ENCODE measurements around the gene HPSE2. TPM values are rescaled to one million over a fixed set of nuclear protein-coding genes. Genes with fewer than 3 reads are reported as not detected.
A peak's percentile ranks its signal among the peaks of the same experiment; 100 is the strongest.

HPSE2 gene
- total and polyA plus RNA-seq, 7 donors = under 0.01 to 11.8 (median 4.8) TPM

GRCh38 chr10:98446151-98446660, 789.4 kb downstream of the HPSE2 start:
- TF ChIP-seq POLR2AphosphoS5 (IDR thresholded peaks at IDR 0.05) (no peak), EP300 (IDR thresholded peaks at IDR 0.05) (no peak), POLR2A (IDR thresholded peaks at IDR 0.05) (no peak), CTCF (IDR thresholded peaks at IDR 0.05) (no peak)
- Histone ChIP-seq H3K27me3 (no peaks in the 10 kb centered on the region), H3K36me3 (peaks cover 4 to 36% (median 14%) of the 10 kb centered on the region in 4 donors), H3K4me1 (peaks cover 0 to 23% (median 13%) of the 10 kb centered on the region in 4 donors), H3K4me3 (peak overlapping the region; percentile 66 to 96 (median 88)), H3K27ac (peak overlapping the region; percentile 88 to 95 (median 93)), H3K9me3 (no peaks in the 10 kb centered on the region)
- DNase-seq = peak; percentile 78
- 2 to 4% methylated on average over 28 of the region's 28 CpGs for WGBS, 2 donors
- intact Hi-C loops (cut with DNase I) = no loop called here

GRCh38 chr10:98445200-98445812, 790.3 kb downstream of the HPSE2 start:
- H3K36me3 ChIP-seq = peaks cover 4 to 45% (median 14%) of the 10 kb centered on the region in 4 donors
- peak overlapping the region; percentile 88 to 95 (median 93) for H3K27ac ChIP-seq
- H3K4me3 ChIP-seq = peak overlapping the region in 1 of 4 donors; percentile 94
- no peaks in the 10 kb centered on the region for H3K9me3 ChIP-seq
- 84 to 89% methylated on average over 10 of the region's 10 CpGs for WGBS, 2 donors
- H3K27me3 ChIP-seq = no peaks in the 10 kb centered on the region
- TF ChIP-seq CTCF (IDR thresholded peaks at IDR 0.05) = no peak
- no peak for TF ChIP-seq EP300 (IDR thresholded peaks at IDR 0.05)
- TF ChIP-seq POLR2A (IDR thresholded peaks at IDR 0.05) = no peak
- TF ChIP-seq POLR2AphosphoS5 (IDR thresholded peaks at IDR 0.05) = no peak
- intact Hi-C loops (cut with DNase I) = no loop called here
- no peak for DNase-seq
- peaks cover 0 to 23% (median 13%) of the 10 kb centered on the region in 4 donors for H3K4me1 ChIP-seq

- TF ChIP-seq POLR2A (IDR thresholded peaks at IDR 0.05) (no peak), POLR2AphosphoS5 (IDR thresholded peaks at IDR 0.05) (no peak), EP300 (IDR thresholded peaks at IDR 0.05) (no peak), CTCF (IDR thresholded peaks at IDR 0.05) (no peak)
- H3K36me3 ChIP-seq = peaks cover 4 to 53% (median 14%) of the 10 kb centered on the region in 4 donors
- no peak for DNase-seq
These were observed 791.2 kb downstream of the HPSE2 start for GRCh38 chr10:98444314-98445006.

GRCh38 chr10:98438715-98439114, 796.9 kb downstream of the HPSE2 start:
- Histone ChIP-seq H3K4me1 (no peaks in the 10 kb centered on the region), H3K9me3 (no peaks in the 10 kb centered on the region), H3K27me3 (no peaks in the 10 kb centered on the region), H3K4me3 (no peak overlapping the region), H3K36me3 (peaks cover 21 to 74% (median 30%) of the 10 kb centered on the region in 4 donors), H3K27ac (no peak overlapping the region)
- WGBS, 2 donors = 94% methylated on average over 4 of the region's 4 CpGs
- DNase-seq = no peak
- TF ChIP-seq POLR2AphosphoS5 (IDR thresholded peaks at IDR 0.05) (no peak), POLR2A (IDR thresholded peaks at IDR 0.05) (no peak)
- intact Hi-C loops (cut with DNase I) = no loop called here

More at GRCh38 chr10:98444314-98445006, 791.2 kb downstream of the HPSE2 start:
- Histone ChIP-seq H3K27ac (no peak overlapping the region), H3K27me3 (no peaks in the 10 kb centered on the region), H3K4me1 (peaks cover 0 to 23% (median 13%) of the 10 kb centered on the region in 4 donors), H3K4me3 (no peak overlapping the region), H3K9me3 (no peaks in the 10 kb centered on the region)
- intact Hi-C loops (cut with DNase I) = no loop called here
- WGBS, 2 donors = 86 to 92% methylated on average over 9 of the region's 9 CpGs

- Histone ChIP-seq H3K27ac (no peak overlapping the region), H3K27me3 (no peaks in the 10 kb centered on the region), H3K9me3 (peaks cover 0 to 2% (median 0%) of the 10 kb centered on the region in 4 donors), H3K4me1 (no peaks in the 10 kb centered on the region), H3K4me3 (no peak overlapping the region), H3K36me3 (peaks cover 17 to 75% (median 41%) of the 10 kb centered on the region in 4 donors)
- intact Hi-C loops (cut with DNase I) = no loop called here
- no peak for TF ChIP-seq POLR2A (IDR thresholded peaks at IDR 0.05)
- WGBS, 2 donors = 97 to 98% methylated on average over 4 of the region's 4 CpGs
- DNase-seq = no peak
These were observed 798.9 kb downstream of the HPSE2 start for GRCh38 chr10:98436704-98437103.

All from sigmoid colon (tissue), 7 donors.